GM23338 (cell line): ENCODE data around the gene CCDC6. TPM values are rescaled to one million over a fixed set of nuclear protein-coding genes. Genes with fewer than 3 reads are reported as not detected.

Experiments
- ATAC-seq: fragments of 200-7000 bp; cut with Tn5 transposase; 3 replicates; pipeline ENCODE4 v1.9.1; 2020
- DNase-seq: peaks from one replicate; pipeline ENCODE4 v3.0.0-alpha.2; 2015; ENCODE audit warnings: low spot score
- H2AFZ ChIP-seq: fragments of 200-600 bp; sonication (generic); 2 replicates; pipeline ENCODE4 v1.8.0; 2016; ENCODE audit warnings: antibody characterized with exemption, mild to moderate bottlenecking, moderate library complexity
- H3F3A ChIP-seq: fragments of 200-600 bp; sonication (generic); replicated peaks from 2 replicates; pipeline ENCODE4 v1.8.0; 2017; ENCODE audit warnings: antibody characterized with exemption, mixed run types, low read depth
- H3K27ac ChIP-seq: fragments of 200-600 bp; sonication (generic); 2 replicates; pipeline ENCODE4 v1.6.1; 2016; ENCODE audit warnings: low read depth
- H3K27me3 ChIP-seq: fragments of 200-600 bp; sonication (generic); 2 replicates; pipeline ENCODE4 v1.8.0; 2016; ENCODE audit warnings: mild to moderate bottlenecking, mixed run types, moderate library complexity; ENCODE audit not compliant: insufficient read depth
- H3K36me3 ChIP-seq: fragments of 200-600 bp; sonication (generic); 2 replicates; pipeline ENCODE4 v1.8.0; 2016; ENCODE audit warnings: mild to moderate bottlenecking; ENCODE audit not compliant: insufficient read depth
- H3K4me1 ChIP-seq: fragments of 200-600 bp; sonication (generic); 2 replicates; pipeline ENCODE4 v1.8.0; 2016; ENCODE audit warnings: mild to moderate bottlenecking, moderate library complexity; ENCODE audit not compliant: insufficient read depth
- H3K4me2 ChIP-seq: fragments of 200-600 bp; sonication (generic); 2 replicates; pipeline ENCODE4 v1.7.1; 2017; ENCODE audit warnings: mixed run types
- H3K4me3 ChIP-seq: fragments of 200-600 bp; sonication (generic); 2 replicates; pipeline ENCODE4 v1.6.1; 2016; ENCODE audit warnings: mixed run types
- H3K79me2 ChIP-seq: fragments of 200-600 bp; sonication (generic); replicated peaks from 2 replicates; pipeline ENCODE4 v1.8.0; 2017; ENCODE audit warnings: mild to moderate bottlenecking; ENCODE audit not compliant: insufficient read depth
- H3K9me2 ChIP-seq: fragments of 200-600 bp; sonication (generic); 2 replicates; pipeline ENCODE4 v1.8.0; 2017; ENCODE audit not compliant: insufficient read depth
- H4K20me1 ChIP-seq: fragments of 200-600 bp; sonication (generic); replicated peaks from 2 replicates; pipeline ENCODE4 v1.8.0; 2017; ENCODE audit warnings: mild to moderate bottlenecking; ENCODE audit not compliant: insufficient read depth
- H3K27ac Mint-ChIP-seq: 2 replicates; pipeline ENCODE4 v1.8.0; 2020; ENCODE audit warnings: inconsistent platforms, mild to moderate bottlenecking, moderate library complexity, mixed read lengths
- H3K27me3 Mint-ChIP-seq: 3 replicates; pipeline ENCODE4 v1.8.0; 2022; ENCODE audit warnings: low read depth, mild to moderate bottlenecking, moderate library complexity, mixed read lengths, inconsistent platforms; ENCODE audit not compliant: insufficient read depth, poor library complexity
- H3K36me3 Mint-ChIP-seq: 3 replicates; pipeline ENCODE4 v1.8.0; 2021; ENCODE audit warnings: low read depth, mild to moderate bottlenecking, inconsistent platforms, moderate library complexity, mixed read lengths
- H3K4me1 Mint-ChIP-seq: 3 replicates; pipeline ENCODE4 v1.8.0; 2020; ENCODE audit warnings: mild to moderate bottlenecking, inconsistent platforms, mixed read lengths
- H3K4me3 Mint-ChIP-seq: 3 replicates; pipeline ENCODE4 v1.8.0; 2021; ENCODE audit warnings: moderate library complexity, mild to moderate bottlenecking, inconsistent platforms, mixed read lengths
- H3K9me3 Mint-ChIP-seq: 3 replicates; pipeline ENCODE4 v1.8.0; 2020; ENCODE audit warnings: moderate library complexity, mild to moderate bottlenecking, inconsistent platforms, mixed read lengths
- CREB1 ChIP-seq: fragments of 250-450 bp; sonication (Bioruptor Pico); IDR thresholded peaks from 2 replicates; pipeline ENCODE4 v1.5.0; 2020; ENCODE audit warnings: low read depth, mild to moderate bottlenecking, moderate library complexity
- CTCF ChIP-seq, 2 experiments: fragments of 200-600 bp in 1 of 2; sonication (generic) in 1 of 2; conservative IDR thresholded peaks; 2 replicates each; pipeline versions ENCODE4 v1.5.1 to v1.6.1; 2016 to 2017; ENCODE audit warnings: antibody characterized with exemption in 2 of 2, low read depth in 2 of 2, mild to moderate bottlenecking in 2 of 2, moderate library complexity in 1 of 2
- ETS1 ChIP-seq: IDR thresholded peaks from 2 replicates; pipeline ENCODE4 v1.6.1; 2016; ENCODE audit warnings: antibody characterized with exemption
- JUNB ChIP-seq: IDR thresholded peaks from one replicate; pipeline ENCODE4 v1.6.1; 2016; ENCODE audit warnings: antibody characterized with exemption; ENCODE audit not compliant: unreplicated experiment
- NANOG ChIP-seq: IDR thresholded peaks from 2 replicates; pipeline ENCODE4 v1.6.1; 2016; ENCODE audit warnings: antibody characterized with exemption, borderline replicate concordance
- ZNF114 ChIP-seq: fragments of 250-450 bp; sonication (Bioruptor Pico); IDR thresholded peaks from 2 replicates; pipeline ENCODE4 v1.5.0; 2020; ENCODE audit warnings: mild to moderate bottlenecking, moderate library complexity
- ZNF331 ChIP-seq: fragments of 250-450 bp; sonication (Bioruptor Pico); IDR thresholded peaks from 2 replicates; pipeline ENCODE4 v1.5.0; 2020; ENCODE audit warnings: low read depth, mild to moderate bottlenecking, moderate library complexity
- polyA plus RNA-seq: library from polyadenylated mRNA; unstranded; fragments of >200 nt; fragmentation: Nextera tagmentation; extraction: Ambion mirVana; gene quantifications from 2 replicates; pipeline ENCODE4 v1.2.1, GENCODE V29; 2016
- total RNA-seq: library from RNA; depleted of rRNA; stranded (reverse); fragments of >200 nt; shearing (Covaris generic); gene quantifications from 2 replicates; pipeline ENCODE4 v1.2.3, GENCODE V29; 2014
- TF ChIP-seq, protein P1 (sequence below): IDR thresholded peaks from one replicate; pipeline ENCODE4 v1.6.1; 2018; ENCODE audit warnings: antibody characterized with exemption; ENCODE audit not compliant: unreplicated experiment

The CCDC6 gene
- total and polyA plus RNA-seq, 2 experiments from 2014 or later = 32.5 to 66.9 TPM

GRCh38 chr10:59779756-59780533, 126.4 kb downstream of the CCDC6 start (continued):
- TF ChIP-seq CTCF (conservative IDR thresholded peaks at IDR 0.05; ENCODE audit: low read depth in 2 of 2) (no peak), ETS1 (no peak), ZNF331 (CRISPR knock-in tag) (no peak), CREB1 (CRISPR knock-in tag) (no peak)
- TF ChIP-seq, protein P1, sequence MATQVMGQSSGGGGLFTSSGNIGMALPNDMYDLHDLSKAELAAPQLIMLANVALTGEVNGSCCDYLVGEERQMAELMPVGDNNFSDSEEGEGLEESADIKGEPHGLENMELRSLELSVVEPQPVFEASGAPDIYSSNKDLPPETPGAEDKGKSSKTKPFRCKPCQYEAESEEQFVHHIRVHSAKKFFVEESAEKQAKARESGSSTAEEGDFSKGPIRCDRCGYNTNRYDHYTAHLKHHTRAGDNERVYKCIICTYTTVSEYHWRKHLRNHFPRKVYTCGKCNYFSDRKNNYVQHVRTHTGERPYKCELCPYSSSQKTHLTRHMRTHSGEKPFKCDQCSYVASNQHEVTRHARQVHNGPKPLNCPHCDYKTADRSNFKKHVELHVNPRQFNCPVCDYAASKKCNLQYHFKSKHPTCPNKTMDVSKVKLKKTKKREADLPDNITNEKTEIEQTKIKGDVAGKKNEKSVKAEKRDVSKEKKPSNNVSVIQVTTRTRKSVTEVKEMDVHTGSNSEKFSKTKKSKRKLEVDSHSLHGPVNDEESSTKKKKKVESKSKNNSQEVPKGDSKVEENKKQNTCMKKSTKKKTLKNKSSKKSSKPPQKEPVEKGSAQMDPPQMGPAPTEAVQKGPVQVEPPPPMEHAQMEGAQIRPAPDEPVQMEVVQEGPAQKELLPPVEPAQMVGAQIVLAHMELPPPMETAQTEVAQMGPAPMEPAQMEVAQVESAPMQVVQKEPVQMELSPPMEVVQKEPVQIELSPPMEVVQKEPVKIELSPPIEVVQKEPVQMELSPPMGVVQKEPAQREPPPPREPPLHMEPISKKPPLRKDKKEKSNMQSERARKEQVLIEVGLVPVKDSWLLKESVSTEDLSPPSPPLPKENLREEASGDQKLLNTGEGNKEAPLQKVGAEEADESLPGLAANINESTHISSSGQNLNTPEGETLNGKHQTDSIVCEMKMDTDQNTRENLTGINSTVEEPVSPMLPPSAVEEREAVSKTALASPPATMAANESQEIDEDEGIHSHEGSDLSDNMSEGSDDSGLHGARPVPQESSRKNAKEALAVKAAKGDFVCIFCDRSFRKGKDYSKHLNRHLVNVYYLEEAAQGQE = no peak

GRCh38 chr10:59774451-59774850, 131.9 kb downstream of the CCDC6 start:
- Histone ChIP-seq H3K79me2 (no peaks in the 10 kb centered on the region), H3K27me3 (no peaks in the 10 kb centered on the region), H2AFZ (no peak overlapping the region), H3F3A (no peaks in the 10 kb centered on the region), H4K20me1 (no peaks in the 10 kb centered on the region), H3K9me2 (peaks cover 3% of the 10 kb centered on the region; the same call in 1 of the 2 replicates), H3K4me1 (no peaks in the 10 kb centered on the region), H3K4me3 (no peak overlapping the region), H3K4me2 (no peak overlapping the region), H3K36me3 (no peaks in the 10 kb centered on the region; the same call in 1 of the 2 replicates), H3K27ac (no peak overlapping the region)
- peaks cover 57% of the 10 kb centered on the region for H3K36me3 Mint-ChIP-seq
- peaks cover 77% of the 10 kb centered on the region for H3K9me3 Mint-ChIP-seq
- DNase-seq = no peak
- H3K27me3 Mint-ChIP-seq = peaks cover 6% of the 10 kb centered on the region
- H3K27ac Mint-ChIP-seq = no peak overlapping the region
- no peak overlapping the region for H3K4me3 Mint-ChIP-seq
- H3K4me1 Mint-ChIP-seq = no peaks in the 10 kb centered on the region
- no peak for ATAC-seq
- TF ChIP-seq ZNF114 (CRISPR knock-in tag) (no peak), JUNB (no peak), NANOG (no peak), ZNF331 (CRISPR knock-in tag) (no peak)
- TF ChIP-seq, protein P1 = no peak
